Endothelial cell of umbilical vein (primary cell): ENCODE data around the gene SASH3.

Source experiments
- EZH2 ChIP-seq: IDR thresholded peaks from 2 replicates; pipeline ENCODE4 v1.6.1; 2012; ENCODE audit warnings: borderline replicate concordance, low read depth, mild to moderate bottlenecking, moderate library complexity, low read length, inconsistent platforms; ENCODE audit not compliant: severe bottlenecking
- JUN ChIP-seq: IDR thresholded peaks from 2 replicates; pipeline ENCODE4 v1.6.1; 2011; ENCODE audit warnings: borderline replicate concordance, low read depth; ENCODE audit not compliant: insufficient read length, insufficient read depth
- MYC ChIP-seq: IDR thresholded peaks from one replicate; pipeline ENCODE4 v1.6.1; 2011; ENCODE audit warnings: mild to moderate bottlenecking, low read depth, low read length
- POLR2A ChIP-seq: IDR thresholded peaks from 2 replicates; pipeline ENCODE4 v1.6.1; 2012; ENCODE audit warnings: low read depth, mild to moderate bottlenecking, control low read depth, low read length
- POLR2AphosphoS5 ChIP-seq: IDR thresholded peaks from 2 replicates; pipeline ENCODE4 v1.6.1; 2012; ENCODE audit warnings: low read depth, mild to moderate bottlenecking, control low read depth, low read length, moderate library complexity; ENCODE audit not compliant: insufficient read depth
- TF ChIP-seq, protein P1 (sequence below), 2 donors: IDR thresholded peaks; 1 replicate in 1 of 2; 2 replicates in 1 of 2; pipeline ENCODE4 v1.5.1; 2011; ENCODE audit warnings: low read length in 2 of 2, mild to moderate bottlenecking in 2 of 2, moderate library complexity in 2 of 2, control low read depth in 1 of 2, inconsistent platforms in 1 of 2, low read depth in 1 of 2; ENCODE audit not compliant: insufficient read depth in 1 of 2; ENCODE audit errors: extremely low read depth in 1 of 2
- TF ChIP-seq, protein P2 (sequence below): IDR thresholded peaks from 2 replicates; pipeline ENCODE4 v1.6.1; 2011; ENCODE audit not compliant: insufficient read depth, insufficient read length

DNA sequence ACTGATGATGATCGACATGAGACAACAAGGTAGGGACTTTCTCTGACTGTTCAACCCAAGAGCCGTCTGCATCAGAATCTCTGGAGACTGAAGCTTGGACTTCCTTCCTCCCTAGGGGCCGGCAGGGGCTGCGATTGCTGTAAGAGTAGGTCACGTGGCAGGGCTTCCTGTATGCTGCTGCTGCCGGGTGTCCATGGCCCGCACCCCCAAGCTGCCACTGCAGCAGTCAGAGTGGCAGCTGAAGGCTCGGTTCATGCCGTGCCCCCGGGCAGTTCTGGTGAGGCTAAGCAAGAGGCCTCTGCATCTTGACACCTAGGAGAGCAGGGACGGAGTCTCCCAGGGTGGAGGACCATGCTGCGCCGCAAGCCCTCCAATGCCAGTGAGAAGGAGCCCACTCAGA, at the start of gene SASH3:
- TF ChIP-seq POLR2A (no peak), POLR2AphosphoS5 (no peak), MYC (no peak), EZH2 (no peak), JUN (no peak)
- TF ChIP-seq, protein P1, sequence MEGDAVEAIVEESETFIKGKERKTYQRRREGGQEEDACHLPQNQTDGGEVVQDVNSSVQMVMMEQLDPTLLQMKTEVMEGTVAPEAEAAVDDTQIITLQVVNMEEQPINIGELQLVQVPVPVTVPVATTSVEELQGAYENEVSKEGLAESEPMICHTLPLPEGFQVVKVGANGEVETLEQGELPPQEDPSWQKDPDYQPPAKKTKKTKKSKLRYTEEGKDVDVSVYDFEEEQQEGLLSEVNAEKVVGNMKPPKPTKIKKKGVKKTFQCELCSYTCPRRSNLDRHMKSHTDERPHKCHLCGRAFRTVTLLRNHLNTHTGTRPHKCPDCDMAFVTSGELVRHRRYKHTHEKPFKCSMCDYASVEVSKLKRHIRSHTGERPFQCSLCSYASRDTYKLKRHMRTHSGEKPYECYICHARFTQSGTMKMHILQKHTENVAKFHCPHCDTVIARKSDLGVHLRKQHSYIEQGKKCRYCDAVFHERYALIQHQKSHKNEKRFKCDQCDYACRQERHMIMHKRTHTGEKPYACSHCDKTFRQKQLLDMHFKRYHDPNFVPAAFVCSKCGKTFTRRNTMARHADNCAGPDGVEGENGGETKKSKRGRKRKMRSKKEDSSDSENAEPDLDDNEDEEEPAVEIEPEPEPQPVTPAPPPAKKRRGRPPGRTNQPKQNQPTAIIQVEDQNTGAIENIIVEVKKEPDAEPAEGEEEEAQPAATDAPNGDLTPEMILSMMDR (IDR thresholded peaks at IDR 0.05; ENCODE audit: extremely low read depth in 1 of 2, insufficient read depth in 1 of 2, low read depth in 1 of 2, low read length in 2 of 2): no peak
- TF ChIP-seq, protein P2, sequence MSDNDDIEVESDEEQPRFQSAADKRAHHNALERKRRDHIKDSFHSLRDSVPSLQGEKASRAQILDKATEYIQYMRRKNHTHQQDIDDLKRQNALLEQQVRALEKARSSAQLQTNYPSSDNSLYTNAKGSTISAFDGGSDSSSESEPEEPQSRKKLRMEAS: no peak
